ENCODE results near the gene SLAIN1. TPM values are rescaled to one million over a fixed set of nuclear protein-coding genes. Genes with fewer than 3 reads are reported as not detected.

SLAIN1 gene
- polyA plus RNA-seq, 1 donor, result 9.0 TPM

DNA sequence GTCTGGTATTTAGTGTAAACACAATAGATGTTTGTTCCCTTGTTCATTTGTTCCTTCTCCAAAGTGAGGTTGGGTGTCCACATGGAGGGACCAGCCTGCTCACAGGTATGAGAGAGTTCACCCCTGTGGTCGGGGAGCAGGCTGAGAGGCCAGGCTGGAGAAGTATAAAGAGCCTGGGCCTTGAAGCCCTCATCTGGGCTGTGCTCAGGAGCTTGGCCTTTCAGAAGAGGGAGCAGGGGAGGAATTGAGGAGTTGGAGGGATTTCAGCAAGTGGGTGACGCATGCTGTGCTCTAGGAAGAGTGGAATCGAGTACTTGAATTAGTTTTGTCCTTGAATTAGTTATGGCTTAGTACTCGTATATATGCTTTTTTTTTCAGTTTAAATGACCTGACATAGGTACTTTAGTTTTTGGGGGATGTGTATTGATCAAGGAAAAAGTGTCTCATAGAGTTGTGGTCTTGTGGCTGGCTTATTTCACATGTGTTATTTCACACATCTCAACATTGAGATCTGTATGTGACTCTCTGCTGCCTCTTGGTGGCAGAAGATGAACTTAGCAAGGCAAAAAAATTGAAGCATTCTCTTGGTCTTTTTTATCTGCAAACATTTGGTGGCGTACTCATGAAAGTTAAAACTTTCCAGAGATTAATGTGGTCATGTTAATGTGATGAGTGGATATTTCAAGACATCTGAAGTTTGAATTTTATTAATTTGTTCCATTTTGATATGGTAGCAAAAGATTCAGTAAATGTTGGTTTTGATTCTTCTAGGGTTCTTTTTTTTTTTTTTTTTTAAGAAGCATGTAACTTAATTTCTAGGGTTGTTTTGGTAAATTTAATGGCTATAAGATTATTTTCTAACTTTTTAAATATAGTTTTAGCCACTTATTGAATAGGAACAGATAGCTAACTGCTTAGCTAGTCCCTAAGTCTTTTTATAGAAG, 54.3 kb downstream of the SLAIN1 start:
- WGBS (ENCODE audit: insufficient coverage, low lambda C conversion rate), result 40% methylated on average over 1 of the region's 5 CpGs
- peak; percentile 10 to 47 for DNase-seq

DNA sequence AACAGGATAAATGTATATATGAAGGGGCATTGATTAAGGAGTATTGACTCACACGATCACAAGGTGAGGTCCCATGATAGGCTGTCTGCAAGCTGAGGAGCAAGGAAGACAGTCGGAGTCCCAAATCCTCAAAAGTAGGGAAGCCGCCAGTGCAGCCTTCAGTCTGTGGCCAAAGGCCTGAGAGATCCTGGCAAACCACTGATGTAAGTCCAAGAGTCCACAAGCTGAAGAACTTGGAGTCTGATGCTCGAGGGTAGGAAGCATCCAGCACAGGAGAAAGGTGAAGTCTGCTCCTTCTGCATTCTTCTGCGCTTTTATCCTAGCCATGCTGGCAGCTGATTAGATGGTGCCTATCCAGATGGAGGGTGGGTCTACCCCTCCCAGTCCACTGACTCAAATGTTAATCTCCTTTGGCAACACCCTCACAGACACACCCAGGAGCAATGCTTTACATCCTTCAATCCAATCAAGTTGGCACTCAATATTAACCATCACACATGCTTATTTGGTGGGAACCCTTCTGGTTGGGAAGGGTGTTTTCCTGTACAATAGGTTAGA, 55.1 kb downstream of the SLAIN1 start:
- Histone ChIP-seq H3K36me3 (ENCODE audit: control insufficient read depth, insufficient read depth, low read length) (peaks cover 2% of the 10 kb centered on the region), H3K4me3 (ENCODE audit: low read length) (no peak overlapping the region)
- DNase-seq, result no peak

More for the DNA sequence above, 54.3 kb downstream of the SLAIN1 start:
- Histone ChIP-seq H3K27ac (ENCODE audit: low read length) (no peak overlapping the region), H3K36me3 (ENCODE audit: control insufficient read depth, insufficient read depth, low read length) (peaks cover 2% of the 10 kb centered on the region), H3K9me3 (ENCODE audit: control insufficient read depth, low read depth, low read length) (no peaks in the 10 kb centered on the region), H3K4me1 (ENCODE audit: control insufficient read depth, insufficient read depth, low read length) (no peaks in the 10 kb centered on the region), H3K4me3 (ENCODE audit: low read length) (no peak overlapping the region), H3K27me3 (ENCODE audit: control insufficient read depth, insufficient read depth, low read length) (no peaks in the 10 kb centered on the region)

DNA sequence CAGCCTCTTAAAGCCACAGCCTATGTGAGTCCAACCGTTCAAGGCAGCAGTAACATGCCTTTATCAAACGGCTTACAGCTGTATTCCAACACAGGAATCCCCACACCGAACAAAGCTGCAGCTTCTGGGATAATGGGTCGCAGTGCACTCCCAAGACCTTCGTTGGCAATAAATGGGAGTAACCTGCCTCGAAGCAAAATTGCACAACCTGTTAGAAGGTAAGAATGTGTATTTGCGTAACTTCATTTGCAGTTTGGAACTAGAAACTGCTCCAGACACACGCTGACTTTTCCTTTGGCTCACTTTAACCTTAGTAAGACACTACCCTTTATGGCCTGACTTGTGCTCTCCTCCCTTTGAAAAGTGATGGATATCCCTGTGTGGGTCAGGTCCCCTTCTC, 63.4 kb downstream of the SLAIN1 start:
- no peak overlapping the region for H3K27ac ChIP-seq (ENCODE audit: low read length)
- H3K4me1 ChIP-seq (ENCODE audit: control insufficient read depth, insufficient read depth, low read length), result no peaks in the 10 kb centered on the region
- DNase-seq, result no peak
- no peak overlapping the region for H3K4me3 ChIP-seq (ENCODE audit: low read length)
- WGBS (ENCODE audit: insufficient coverage, low lambda C conversion rate), result no CpG with 5 or more reads among the region's 8 CpGs
- H3K9me3 ChIP-seq (ENCODE audit: control insufficient read depth, low read depth, low read length), result no peaks in the 10 kb centered on the region
- no peaks in the 10 kb centered on the region for H3K27me3 ChIP-seq (ENCODE audit: control insufficient read depth, insufficient read depth, low read length)
- no peaks in the 10 kb centered on the region for H3K36me3 ChIP-seq (ENCODE audit: control insufficient read depth, insufficient read depth, low read length)

More for the DNA sequence above, 55.1 kb downstream of the SLAIN1 start:
- H3K9me3 ChIP-seq (ENCODE audit: control insufficient read depth, low read depth, low read length), result no peaks in the 10 kb centered on the region
- no peak overlapping the region for H3K27ac ChIP-seq (ENCODE audit: low read length)
- no peaks in the 10 kb centered on the region for H3K4me1 ChIP-seq (ENCODE audit: control insufficient read depth, insufficient read depth, low read length)
- no peaks in the 10 kb centered on the region for H3K27me3 ChIP-seq (ENCODE audit: control insufficient read depth, insufficient read depth, low read length)
- 100% methylated on average over 1 of the region's 5 CpGs for WGBS (ENCODE audit: insufficient coverage, low lambda C conversion rate)

GRCh38 chr13:77767413-77767812, 69.9 kb downstream of the SLAIN1 start:
- no peak for DNase-seq
- no peaks in the 10 kb centered on the region for H3K36me3 ChIP-seq (ENCODE audit: control insufficient read depth, insufficient read depth, low read length)
- no CpG with 5 or more reads among the region's 5 CpGs for WGBS (ENCODE audit: insufficient coverage, low lambda C conversion rate)

DNA sequence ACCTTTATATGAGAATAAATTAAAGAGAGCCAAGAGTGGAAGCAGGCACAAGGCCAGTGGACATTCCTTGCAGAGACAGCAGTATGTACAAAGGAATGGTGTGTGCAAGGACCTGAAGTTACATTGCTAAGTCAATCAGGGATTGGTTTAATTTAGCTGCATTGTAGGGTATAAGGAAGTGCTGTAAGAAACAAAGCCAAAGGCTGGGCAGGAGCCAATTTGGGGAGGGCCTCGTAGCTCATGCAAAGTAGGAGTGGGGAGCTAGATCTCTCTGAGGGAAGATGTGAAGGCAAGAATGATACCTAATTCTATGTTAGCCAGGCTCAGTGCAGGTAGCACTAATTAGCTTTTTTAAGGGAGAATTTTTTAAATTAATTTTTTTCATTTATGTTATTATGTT, 76.7 kb downstream of the SLAIN1 start:
- H3K9me3 ChIP-seq (ENCODE audit: control insufficient read depth, low read depth, low read length), result no peaks in the 10 kb centered on the region
- H3K27ac ChIP-seq (ENCODE audit: low read length), result no peak overlapping the region
- no peaks in the 10 kb centered on the region for H3K27me3 ChIP-seq (ENCODE audit: control insufficient read depth, insufficient read depth, low read length)
- no peaks in the 10 kb centered on the region for H3K36me3 ChIP-seq (ENCODE audit: control insufficient read depth, insufficient read depth, low read length)
- no peaks in the 10 kb centered on the region for H3K4me1 ChIP-seq (ENCODE audit: control insufficient read depth, insufficient read depth, low read length)
- no CpG with 5 or more reads among the region's 1 CpG for WGBS (ENCODE audit: insufficient coverage, low lambda C conversion rate)
- no peak overlapping the region for H3K4me3 ChIP-seq (ENCODE audit: low read length)
- no peak for DNase-seq

More at GRCh38 chr13:77767413-77767812, 69.9 kb downstream of the SLAIN1 start:
- Histone ChIP-seq H3K9me3 (ENCODE audit: control insufficient read depth, low read depth, low read length) (no peaks in the 10 kb centered on the region), H3K4me1 (ENCODE audit: control insufficient read depth, insufficient read depth, low read length) (no peaks in the 10 kb centered on the region), H3K27me3 (ENCODE audit: control insufficient read depth, insufficient read depth, low read length) (no peaks in the 10 kb centered on the region), H3K4me3 (ENCODE audit: low read length) (no peak overlapping the region), H3K27ac (ENCODE audit: low read length) (no peak overlapping the region)

- Histone ChIP-seq H3K27ac (ENCODE audit: low read length) (no peak overlapping the region), H3K9me3 (ENCODE audit: control insufficient read depth, low read depth, low read length) (no peaks in the 10 kb centered on the region), H3K27me3 (ENCODE audit: control insufficient read depth, insufficient read depth, low read length) (no peaks in the 10 kb centered on the region), H3K36me3 (ENCODE audit: control insufficient read depth, insufficient read depth, low read length) (no peaks in the 10 kb centered on the region), H3K4me1 (ENCODE audit: control insufficient read depth, insufficient read depth, low read length) (no peaks in the 10 kb centered on the region), H3K4me3 (ENCODE audit: low read length) (no peak overlapping the region)
- no peak for DNase-seq
- WGBS (ENCODE audit: insufficient coverage, low lambda C conversion rate), result no CpG with 5 or more reads among the region's 4 CpGs
These were observed 79.2 kb downstream of the SLAIN1 start for GRCh38 chr13:77776704-77777103.

DNA sequence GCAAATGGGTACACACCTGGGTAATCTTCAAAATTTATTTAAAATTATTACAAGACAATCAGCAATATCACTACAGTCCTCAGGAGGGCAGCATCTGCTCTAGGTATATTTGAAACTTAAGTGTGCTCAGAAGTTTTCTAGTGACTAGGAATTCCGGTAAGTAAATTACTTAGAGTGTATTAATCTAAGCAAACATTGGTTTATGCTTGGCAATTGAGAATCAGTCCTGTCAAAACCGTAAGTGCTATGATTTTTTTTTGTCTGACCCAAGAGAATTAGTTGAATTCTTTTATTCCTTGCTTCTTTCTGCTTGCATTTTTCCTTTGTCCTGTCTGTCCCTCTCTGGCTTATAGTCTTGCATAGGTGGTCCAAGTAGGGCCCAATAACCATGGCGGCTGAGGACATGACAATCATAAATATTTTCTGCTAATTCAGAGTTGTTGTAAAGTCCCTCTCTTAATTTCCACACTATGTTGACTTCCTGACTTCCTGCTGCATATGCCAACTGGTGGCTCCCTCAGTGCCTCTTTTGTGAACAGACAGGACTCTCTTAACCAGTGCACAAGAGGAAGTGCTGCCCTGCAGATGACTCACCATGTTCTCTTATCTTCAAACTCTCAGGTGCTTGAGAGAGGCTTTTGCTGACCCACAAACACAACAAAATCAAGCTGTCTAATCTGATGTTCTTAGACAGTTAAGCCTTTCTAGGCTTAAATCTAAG, 82.2 kb downstream of the SLAIN1 start:
- 0% methylated on average over 1 of the region's 3 CpGs for WGBS (ENCODE audit: insufficient coverage, low lambda C conversion rate)
- DNase-seq, result peak; percentile 49 to 71
- Histone ChIP-seq H3K9me3 (ENCODE audit: control insufficient read depth, low read depth, low read length) (no peaks in the 10 kb centered on the region), H3K4me3 (ENCODE audit: low read length) (no peak overlapping the region), H3K27me3 (ENCODE audit: control insufficient read depth, insufficient read depth, low read length) (no peaks in the 10 kb centered on the region), H3K36me3 (ENCODE audit: control insufficient read depth, insufficient read depth, low read length) (no peaks in the 10 kb centered on the region), H3K4me1 (ENCODE audit: control insufficient read depth, insufficient read depth, low read length) (no peaks in the 10 kb centered on the region), H3K27ac (ENCODE audit: low read length) (no peak overlapping the region)

DNA sequence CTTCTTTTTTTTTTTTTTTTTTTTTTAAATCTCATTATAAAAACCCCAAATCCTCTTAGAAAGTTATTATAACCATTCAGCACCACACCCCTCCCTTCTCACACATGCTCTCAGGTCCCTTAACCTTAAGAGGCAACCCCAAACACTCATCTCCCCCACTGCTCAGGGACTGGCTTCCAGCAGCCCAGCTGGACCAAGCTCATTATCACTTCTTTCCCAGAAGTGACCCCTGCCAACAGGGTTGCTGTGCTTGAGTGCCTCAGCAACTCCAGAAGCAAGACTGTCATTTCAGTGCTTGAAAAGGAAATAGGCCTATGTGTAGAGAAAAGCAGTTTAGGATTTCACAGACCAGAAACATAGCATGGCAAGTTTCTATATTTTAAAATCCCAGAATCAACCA, 84.3 kb downstream of the SLAIN1 start:
- Histone ChIP-seq H3K4me3 (ENCODE audit: low read length) (no peak overlapping the region), H3K4me1 (ENCODE audit: control insufficient read depth, insufficient read depth, low read length) (no peaks in the 10 kb centered on the region), H3K27ac (ENCODE audit: low read length) (no peak overlapping the region), H3K9me3 (ENCODE audit: control insufficient read depth, low read depth, low read length) (no peaks in the 10 kb centered on the region), H3K36me3 (ENCODE audit: control insufficient read depth, insufficient read depth, low read length) (no peaks in the 10 kb centered on the region), H3K27me3 (ENCODE audit: control insufficient read depth, insufficient read depth, low read length) (no peaks in the 10 kb centered on the region)
- no peak for DNase-seq

DNA sequence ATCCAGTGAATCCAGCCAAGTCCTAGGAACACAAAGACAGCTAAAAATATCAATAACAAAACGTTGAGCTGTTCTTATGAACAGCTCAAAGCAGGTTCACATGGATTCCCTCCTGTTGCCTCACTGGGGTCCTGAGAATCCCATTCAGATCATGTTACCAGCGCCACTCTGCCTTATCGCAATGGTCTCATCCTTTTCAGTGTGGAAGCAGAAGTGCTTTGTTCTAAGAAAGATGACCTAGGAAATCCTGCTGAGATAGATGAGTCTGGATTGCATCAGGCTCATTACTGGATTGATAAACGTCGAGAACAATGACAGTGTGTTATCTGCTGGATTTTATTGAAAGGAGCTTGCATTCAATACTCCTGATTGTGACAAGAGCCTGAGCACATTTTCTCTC, 87.0 kb downstream of the SLAIN1 start:
- H3K36me3 ChIP-seq (ENCODE audit: control insufficient read depth, insufficient read depth, low read length), result no peaks in the 10 kb centered on the region
- WGBS (ENCODE audit: insufficient coverage, low lambda C conversion rate), result no CpG with 5 or more reads among the region's 5 CpGs
- H3K4me1 ChIP-seq (ENCODE audit: control insufficient read depth, insufficient read depth, low read length), result no peaks in the 10 kb centered on the region
- no peaks in the 10 kb centered on the region for H3K27me3 ChIP-seq (ENCODE audit: control insufficient read depth, insufficient read depth, low read length)
- no peaks in the 10 kb centered on the region for H3K9me3 ChIP-seq (ENCODE audit: control insufficient read depth, low read depth, low read length)
- H3K27ac ChIP-seq (ENCODE audit: low read length), result no peak overlapping the region
- no peak for DNase-seq
- H3K4me3 ChIP-seq (ENCODE audit: low read length), result no peak overlapping the region

DNA sequence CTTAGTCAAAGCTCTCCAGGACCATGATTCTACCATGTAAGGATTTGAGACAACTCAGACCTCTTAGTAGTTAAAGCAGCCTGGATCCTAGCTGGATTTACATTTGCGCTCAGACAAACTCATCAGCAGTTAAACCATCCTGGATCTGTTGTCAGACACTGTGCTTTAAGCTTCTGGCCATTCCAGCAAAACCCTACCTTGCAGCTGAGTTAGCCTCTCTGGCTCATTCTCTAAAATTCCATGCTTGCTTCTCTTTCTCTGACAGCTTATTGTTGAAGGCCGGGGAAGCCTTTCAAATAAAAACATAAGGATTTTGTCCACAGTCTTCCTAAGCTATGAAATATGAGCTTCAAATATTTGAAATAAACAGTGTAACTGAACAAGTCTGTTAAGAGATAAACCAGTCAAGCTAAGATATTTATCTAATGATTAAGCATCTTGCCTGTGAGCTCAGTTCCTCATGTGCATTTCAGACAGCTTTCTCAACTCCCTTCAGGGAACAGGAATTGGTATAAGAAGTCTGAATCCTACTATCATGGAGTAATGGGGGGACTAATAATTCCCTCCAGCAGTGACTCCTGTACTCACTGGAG, 89.3 kb downstream of the SLAIN1 start:
- DNase-seq, result no peak
- no peaks in the 10 kb centered on the region for H3K36me3 ChIP-seq (ENCODE audit: control insufficient read depth, insufficient read depth, low read length)
- no CpG with 5 or more reads among the region's 2 CpGs for WGBS (ENCODE audit: insufficient coverage, low lambda C conversion rate)
- no peak overlapping the region for H3K4me3 ChIP-seq (ENCODE audit: low read length)
- no peak overlapping the region for H3K27ac ChIP-seq (ENCODE audit: low read length)
- H3K27me3 ChIP-seq (ENCODE audit: control insufficient read depth, insufficient read depth, low read length), result no peaks in the 10 kb centered on the region
- peaks cover 8% of the 10 kb centered on the region for H3K9me3 ChIP-seq (ENCODE audit: control insufficient read depth, low read depth, low read length)
- H3K4me1 ChIP-seq (ENCODE audit: control insufficient read depth, insufficient read depth, low read length), result no peaks in the 10 kb centered on the region

Measured in large intestine (tissue), 3 donors.